HEK293T (cell line): Measurements from ENCODE around the gene SBF1.

Experiments used
- ARNT ChIP-seq: fragments of 450-650 bp; IDR thresholded peaks from 2 replicates; pipeline ENCODE4 v1.6.1; 2017; ENCODE audit warnings: mild to moderate bottlenecking
- BHLHE40 ChIP-seq: fragments of 450-650 bp; IDR thresholded peaks from 2 replicates; pipeline ENCODE4 v1.6.1; 2016; ENCODE audit warnings: mild to moderate bottlenecking, moderate library complexity, borderline replicate concordance
- CTBP1 ChIP-seq: fragments of 450-650 bp; IDR thresholded peaks from 2 replicates; pipeline ENCODE4 v1.6.1; 2016; ENCODE audit warnings: borderline replicate concordance
- FOXK2 ChIP-seq: fragments of 450-650 bp; IDR thresholded peaks from 2 replicates; pipeline ENCODE4 v1.6.1; 2016; ENCODE audit warnings: mild to moderate bottlenecking
- LEF1 ChIP-seq: fragments of 450-650 bp; IDR thresholded peaks from 2 replicates; pipeline ENCODE4 v1.6.1; 2017; ENCODE audit warnings: mild to moderate bottlenecking, borderline replicate concordance
- SP1 ChIP-seq: fragments of 450-650 bp; IDR thresholded peaks from 2 replicates; pipeline ENCODE4 v1.6.1; 2017

- TF ChIP-seq BHLHE40 (no peak), CTBP1 (no peak), SP1 (no peak), FOXK2 (no peak), LEF1 (no peak), ARNT (no peak)
Observed at GRCh38 chr22:50487290-50488005, 12.6 kb upstream of the SBF1 start.
